ENCODE results near the gene FNBP1.

- TF ChIP-seq CTCF (IDR thresholded peaks at IDR 0.05; ENCODE audit: insufficient read depth, low read length) (no peak), REST (IDR thresholded peaks at IDR 0.05; ENCODE audit: insufficient replicate concordance, low read depth) (no peak), POLR2AphosphoS5 (IDR thresholded peaks at IDR 0.05; ENCODE audit: low read depth) (no peak), SPI1 (IDR thresholded peaks at IDR 0.05; ENCODE audit: borderline replicate concordance, low read depth) (no peak)
These were observed 59.1 kb downstream of the FNBP1 start for GRCh38 chr9:129983891-129984290.
